Inflammatory macrophage treated with lipopolysaccharide for 1 hour (primary cell): ENCODE data around the gene NELFA.
A peak's percentile ranks its signal among the peaks of the same experiment; 100 is the strongest.
"Not testable (repeated sequence)": the region's sequence is repeated elsewhere in the genome, so short reads cannot be mapped to it uniquely, and the experiment has no call there.

Source experiments
- DNase-seq, 2 donors: peaks; one replicate each; pipeline ENCODE4 v3.0.0-alpha.2; 2020 to 2022

NELFA gene

DNA sequence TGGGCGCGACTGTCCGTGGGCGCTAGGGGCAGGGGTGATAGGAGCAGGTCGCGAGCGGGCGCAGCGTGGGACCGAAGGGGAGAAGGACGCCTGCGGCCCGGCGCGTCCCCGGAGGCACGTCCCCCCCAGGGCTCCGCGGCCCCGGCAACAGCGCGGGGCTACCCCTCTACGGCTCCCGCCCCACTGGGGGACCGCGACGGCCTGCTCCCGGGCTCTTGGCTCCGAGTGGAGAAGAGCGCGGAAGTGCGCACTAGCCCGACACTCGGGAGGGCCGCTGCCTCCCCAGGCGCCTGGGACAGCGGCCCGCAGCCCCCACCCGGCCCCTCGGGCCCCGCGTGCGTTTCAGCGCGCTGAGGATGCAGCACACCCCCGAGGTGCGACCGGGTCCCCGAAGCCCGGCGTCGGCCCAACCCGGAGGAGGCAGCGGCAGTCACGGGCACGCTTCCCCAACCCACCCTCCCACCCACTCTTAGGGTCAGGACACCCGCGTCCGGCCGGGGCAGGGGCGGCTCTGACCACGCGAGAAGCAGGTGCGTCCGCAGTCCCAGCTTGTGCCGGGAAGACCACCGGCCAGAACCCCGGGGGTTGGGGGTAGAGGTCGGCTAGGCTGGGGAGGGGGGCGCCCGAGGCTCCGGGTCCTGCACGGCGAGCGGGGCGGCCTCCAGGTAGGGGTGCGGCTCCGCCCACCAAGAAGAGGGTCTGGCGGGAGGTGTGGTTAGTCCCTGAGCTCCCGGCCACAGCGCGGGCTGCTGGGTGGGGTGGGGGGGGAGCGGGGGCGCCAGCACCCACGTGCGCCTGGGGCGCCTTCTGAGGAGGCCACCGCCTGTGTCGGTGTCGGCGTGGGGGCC lies 31.8 kb upstream of the NELFA start:
- no peak for DNase-seq

DNA sequence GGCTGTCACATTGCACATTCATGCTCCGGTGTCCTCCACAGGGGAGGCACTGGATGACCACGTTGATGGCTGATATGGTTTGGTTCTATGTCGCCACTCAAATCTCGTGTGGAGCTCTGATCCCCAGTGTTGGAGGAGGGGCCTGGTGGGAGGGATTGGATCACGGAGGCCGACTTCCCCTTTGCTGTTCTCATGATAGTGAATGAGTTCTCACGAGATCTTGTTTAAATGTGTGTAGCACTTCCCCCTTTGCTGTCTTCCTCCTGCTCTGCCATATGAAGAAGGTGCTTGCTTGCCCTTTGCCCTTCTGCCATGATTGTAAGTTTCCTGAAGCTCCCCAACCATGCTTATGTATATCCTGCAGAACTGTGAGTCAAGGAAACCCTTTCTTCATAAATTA lies 28.1 kb upstream of the NELFA start:
- peak in 1 of 2 donors; percentile 38 for DNase-seq

DNA sequence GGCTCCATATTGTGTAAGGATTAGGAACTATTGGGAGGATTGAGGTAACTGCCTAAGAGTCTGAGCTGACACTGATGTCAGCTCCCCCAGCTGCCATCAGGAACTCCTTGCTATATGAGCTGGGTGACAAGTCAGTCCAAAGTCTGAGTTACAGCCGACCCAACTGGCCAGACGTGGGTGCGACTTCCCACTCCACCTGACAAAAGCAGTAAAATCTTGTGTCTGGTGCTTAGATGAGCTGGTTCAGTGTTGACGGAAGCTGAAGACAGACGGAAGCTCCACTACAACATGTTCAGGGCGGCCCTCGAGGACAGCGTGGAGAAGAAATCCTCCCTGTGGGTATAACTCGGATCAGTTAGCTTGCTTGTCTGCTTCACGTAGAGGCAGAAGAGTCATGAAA lies 27.6 kb upstream of the NELFA start:
- DNase-seq = no peak

DNA sequence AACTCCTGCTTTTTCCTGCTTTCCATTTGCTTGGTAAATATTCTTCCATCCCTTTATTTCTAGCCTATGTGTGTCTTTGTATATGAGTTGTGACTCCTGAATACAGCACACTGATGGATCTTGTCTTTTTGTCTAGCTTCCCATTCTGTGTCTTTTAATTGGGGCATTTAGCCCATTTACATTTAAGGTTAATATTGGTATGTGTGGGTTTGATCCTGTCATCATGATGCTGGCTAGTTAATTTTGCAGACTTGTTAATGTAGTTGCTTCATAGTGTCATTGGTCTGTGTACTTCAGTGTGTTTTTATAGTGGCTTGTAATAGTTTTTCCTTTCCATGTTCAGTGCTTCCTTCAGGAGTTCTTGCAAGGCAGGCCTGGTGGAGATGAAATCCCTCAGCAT lies 22.4 kb upstream of the NELFA start:
- DNase-seq = not testable (repeated sequence)

DNA sequence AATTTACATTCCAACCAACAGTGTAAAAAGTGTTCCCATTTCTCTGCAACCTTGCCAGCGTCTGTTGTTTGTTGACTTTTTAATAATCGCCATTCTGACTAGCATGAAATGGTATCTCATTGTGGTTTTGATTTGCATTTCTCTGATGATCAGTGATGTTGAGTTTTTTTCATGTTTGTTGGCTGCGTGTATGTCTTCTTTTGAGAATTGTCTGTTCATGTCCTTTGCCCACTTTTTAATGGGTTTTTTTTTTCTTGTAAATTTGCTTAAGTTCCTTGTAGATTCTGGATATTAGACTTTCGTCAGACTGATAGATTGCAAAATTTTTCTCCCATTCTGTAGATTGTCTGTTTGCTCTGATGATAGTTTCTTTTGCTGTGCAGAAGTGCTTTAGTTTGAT lies 18.3 kb upstream of the NELFA start:
- not testable (repeated sequence) for DNase-seq

DNA sequence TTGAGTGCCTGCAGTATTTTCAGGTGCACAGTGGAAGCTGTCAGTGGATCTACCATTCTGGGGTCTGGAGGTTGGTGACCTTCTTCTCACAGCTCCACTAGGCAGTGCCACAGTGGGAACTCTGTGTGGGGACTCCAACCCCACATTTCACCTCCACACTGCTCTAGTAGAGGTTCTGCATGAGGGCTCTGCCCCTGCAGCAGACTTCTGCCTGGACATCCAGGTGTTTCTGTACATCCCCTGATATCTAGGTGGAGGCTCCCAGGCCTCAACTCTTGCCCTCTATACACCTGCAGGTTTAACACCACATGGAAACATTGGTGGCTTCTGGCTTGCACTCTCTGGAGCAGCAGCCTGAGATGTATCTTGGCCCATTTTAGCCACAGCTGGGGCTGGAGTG lies 17.0 kb upstream of the NELFA start:
- DNase-seq = no peak

DNA sequence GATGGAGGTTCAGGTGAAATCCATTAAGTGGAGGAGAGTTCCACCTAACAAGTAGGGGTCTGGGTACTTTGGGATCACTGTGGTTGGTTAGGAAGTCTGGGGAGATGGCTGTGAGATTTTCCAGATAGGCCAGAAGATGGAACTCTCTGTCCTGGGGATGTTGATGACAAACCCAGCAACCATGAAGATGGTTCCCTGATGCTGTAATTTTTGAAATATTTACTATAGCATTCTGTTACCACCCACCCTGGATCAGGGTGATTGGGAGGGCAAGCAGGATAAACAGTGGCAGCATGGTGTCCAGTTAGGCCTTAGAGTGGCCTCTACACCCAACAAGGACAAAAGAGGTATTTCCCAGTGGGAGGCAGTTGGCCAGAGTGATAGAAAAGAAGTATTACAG lies 15.9 kb upstream of the NELFA start:
- no peak for DNase-seq

DNA sequence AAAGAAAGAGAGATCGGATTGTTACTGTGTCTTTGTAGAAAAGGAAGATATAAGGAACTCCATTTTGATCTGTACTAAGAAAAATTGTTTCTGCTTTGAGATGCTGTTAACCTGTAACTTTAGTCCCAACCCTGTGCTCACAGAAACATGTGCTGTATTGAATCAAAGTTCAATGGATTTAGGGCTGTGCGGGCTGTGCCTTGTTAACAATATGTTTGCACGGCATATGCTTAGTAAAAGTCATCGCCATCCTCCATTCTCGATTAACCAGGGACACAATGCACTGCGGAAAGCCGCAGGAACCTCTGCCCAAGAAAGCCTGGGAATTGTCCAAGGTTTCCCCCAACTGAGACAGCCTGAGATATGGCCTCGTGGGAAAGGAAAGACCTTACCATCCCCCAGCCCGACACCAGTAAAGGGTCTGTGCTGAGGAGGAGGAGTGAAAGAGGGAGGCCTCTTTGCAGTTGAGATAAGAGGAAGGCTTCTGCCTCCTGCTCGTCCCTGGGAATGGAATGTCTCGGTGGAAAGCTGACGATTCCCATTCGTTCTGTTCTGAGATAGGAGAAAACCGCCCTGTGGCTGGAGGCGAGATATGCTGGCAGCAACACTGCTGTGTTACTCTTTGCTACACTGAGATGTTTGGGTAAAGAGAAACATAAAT lies 12.7 kb upstream of the NELFA start:
- not testable (repeated sequence) for DNase-seq

DNA sequence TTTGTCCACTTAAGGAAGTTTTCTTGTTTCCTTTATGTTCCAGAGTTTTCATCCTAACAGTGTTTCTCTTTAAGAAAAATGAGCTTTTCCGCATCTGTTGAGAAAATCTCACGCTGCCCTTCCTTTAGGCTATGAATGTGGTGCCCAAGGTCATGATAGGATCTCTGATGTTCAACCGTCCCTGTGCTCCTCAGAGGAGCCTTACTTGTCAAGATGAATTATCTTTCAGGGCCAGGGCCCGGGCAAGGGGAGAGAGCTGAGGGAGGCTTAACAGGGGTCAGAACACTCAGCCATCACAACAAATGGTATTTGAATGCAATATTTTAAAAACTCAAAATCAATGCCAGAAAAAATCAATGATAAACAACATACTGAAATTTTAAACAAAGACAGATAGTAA lies 6.2 kb upstream of the NELFA start:
- no peak for DNase-seq

DNA sequence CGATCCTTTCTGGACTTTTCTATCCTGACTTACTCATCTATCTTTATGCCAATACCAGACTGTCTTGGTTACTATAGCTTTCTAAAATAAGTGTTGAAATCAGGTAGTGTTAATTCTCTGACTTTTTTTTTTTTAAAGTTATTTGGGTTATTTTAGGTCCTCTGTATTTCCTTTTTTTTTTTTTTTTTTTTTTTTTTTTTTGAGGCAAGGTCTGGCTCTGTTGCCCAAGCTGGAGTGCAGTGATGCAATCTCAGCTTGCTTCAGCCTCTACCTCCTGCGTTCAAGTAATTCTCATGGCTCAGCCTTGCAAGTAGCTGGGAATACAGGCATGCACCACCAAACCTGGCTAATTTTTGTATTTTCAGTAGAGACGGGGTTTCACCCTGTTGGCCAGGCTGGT lies 2.8 kb upstream of the NELFA start:
- DNase-seq = peak; percentile 57 to 59

DNA sequence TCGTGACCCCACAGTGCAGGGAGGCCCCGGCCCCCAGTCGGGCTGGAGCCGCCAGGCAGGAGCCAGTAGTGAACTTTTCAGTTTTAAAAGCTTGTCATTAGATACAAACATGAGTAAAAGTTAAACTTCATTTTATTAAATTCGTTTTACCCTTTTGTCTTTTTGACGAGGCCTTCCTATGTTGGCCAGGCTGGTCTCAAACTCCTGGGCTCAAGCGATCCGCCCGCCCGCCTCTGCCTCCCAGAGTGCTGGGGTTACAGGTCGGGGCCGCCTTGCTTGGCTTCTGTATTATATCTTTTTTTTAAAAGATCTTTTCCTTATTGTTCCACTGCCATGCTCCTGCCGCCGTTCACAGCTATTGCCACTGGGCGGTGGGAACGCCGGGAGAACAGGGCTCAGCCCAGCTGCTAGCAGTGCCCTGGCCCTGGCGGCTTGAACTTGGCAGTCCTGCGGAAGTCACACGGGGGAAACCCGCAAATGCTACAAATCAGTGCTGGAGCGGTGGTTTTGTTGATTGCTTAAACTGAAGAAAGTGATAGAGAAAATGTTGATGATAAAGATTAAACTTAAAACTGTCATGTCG lies 968 bp upstream of the NELFA start:
- DNase-seq = peak; percentile 82 to 87

DNA sequence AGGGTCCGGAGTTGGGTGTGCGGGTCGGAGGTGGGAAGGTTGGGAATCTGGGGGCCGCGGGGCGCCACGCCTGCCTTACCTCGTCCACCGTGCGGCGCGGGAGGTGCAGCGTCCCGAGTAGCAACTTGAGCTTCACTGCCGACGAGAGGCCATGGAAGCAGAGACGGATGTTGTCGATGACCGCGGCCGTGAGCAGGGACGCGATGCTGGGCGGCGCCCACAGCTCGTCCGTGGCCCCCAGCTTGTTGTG lies 178 bp downstream of the NELFA start:
- no peak for DNase-seq

DNA sequence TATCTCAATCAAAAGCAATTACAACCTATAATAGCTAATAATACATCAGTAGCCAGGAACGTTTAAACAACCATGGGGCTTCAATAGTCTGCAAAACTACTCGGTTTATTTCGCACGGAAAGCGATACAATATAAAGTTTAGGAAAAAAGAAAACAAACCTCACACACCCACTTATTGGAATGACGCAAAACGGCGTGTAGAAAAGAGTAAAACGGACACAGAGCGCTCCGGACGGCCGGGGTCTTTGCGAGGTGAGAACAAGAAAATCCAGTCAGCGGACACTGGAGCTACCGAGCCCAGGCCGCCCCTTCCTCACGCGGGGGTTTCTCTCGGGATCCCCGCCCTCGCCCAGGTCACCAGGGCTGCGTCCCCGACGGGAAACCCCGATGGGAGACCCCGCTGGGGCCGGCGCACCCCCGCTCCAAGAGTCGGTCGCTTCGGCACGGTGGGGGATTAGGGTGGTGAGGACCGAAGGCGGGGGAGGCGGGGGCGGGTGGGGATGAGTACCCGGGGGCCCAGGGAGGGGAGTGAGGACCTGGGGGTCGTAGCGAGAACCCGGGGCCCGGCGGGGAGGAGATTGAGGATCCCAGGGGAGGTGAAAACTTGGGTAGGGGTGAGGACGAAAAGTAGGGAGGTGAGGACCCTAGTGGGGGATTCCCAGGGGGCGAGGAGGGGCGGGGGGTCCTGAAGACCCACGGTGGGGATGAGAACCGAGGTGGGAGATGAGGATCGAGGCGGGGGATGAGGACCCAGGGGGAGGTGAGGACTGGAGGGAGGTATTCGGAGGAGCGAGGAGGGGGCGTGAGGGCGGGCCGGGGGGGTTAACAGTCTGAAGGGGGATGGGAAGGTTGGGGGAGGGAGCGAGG lies 737 bp downstream of the NELFA start:
- no peak for DNase-seq

DNA sequence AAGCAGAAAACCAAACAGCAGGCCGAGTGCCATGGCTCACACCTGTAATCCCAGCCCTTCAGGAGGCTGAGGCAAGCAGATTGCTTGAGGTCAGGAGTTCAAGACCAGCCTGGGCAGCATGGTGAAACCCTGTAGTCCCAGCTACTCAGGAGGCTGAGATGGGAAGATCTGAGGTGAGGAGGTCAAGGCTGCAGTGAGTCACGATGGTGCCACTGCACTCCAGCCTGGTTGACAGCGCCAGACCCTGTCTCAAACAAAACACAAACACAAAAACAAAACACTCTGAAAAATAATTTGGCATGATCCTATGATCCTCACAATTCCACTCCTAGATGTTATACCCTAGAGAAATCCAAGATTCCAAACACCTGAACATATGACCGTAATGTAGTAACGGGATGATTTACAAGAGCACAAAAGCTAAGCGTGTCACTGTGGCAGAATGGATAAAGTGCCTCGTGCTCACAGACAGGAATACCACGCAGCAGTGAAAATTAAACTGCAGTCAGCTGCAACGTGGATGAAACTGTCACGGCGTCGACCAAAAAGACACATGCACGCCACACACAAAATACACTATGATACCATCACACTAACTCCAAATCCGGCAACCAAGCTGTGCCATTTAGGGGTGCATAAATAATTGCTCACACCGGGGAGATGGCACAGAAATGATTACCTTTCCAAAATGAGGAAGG lies 1.7 kb downstream of the NELFA start:
- no peak for DNase-seq

DNA sequence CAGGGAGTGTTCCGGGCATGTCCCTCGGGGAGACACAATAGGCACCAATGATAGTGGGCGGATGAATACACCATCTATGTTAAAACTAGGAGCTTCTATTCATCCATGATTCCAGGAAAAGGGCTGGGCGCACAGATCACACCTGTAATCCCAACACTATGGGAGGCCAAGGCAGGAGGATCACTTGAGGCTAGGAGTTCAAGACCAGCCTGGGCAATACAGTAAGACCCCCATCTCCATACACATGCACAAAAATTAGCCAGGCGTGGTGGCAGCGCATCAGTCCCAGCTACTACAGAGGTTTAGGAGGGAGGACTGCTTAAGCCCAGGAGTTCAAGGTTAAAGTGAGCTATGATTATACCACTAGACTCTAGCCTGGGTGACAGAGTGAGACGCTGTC lies 2.4 kb downstream of the NELFA start:
- no peak for DNase-seq

DNA sequence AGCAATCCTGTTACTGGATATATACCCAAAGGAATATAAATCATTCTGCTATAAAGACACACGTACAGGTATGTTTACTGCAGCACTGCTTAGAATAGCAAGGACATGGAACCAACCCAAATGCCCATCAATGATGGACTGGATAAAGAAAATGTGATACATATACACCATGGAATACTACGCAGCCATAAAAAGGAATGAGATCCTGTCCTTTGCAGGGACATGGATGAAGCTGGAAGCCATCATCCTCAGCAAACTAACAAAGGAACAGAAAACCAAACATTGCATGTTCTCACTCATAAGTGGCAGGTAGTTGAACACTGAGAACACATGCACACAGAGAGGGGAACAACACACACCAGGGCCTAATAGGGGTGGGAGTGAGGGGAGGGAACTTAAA lies 5.4 kb downstream of the NELFA start:
- DNase-seq = not testable (repeated sequence)

DNA sequence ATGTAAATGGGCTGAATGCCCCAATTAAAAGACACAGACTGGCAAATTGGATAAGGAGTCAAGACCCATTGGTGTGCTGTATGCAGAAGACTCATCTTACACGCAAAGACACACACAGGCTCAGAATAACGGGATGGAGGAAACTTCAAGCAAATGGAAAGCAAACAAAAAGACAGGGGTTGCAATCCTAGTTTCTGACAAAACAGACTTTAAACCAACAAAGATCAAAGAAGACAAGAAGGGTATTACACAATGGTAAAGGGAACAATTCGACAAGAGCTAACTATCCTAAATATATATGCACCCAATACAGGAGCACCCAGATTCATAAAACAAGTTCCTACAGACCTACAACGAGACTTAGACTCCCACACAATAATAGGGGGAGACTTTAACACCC lies 9.5 kb downstream of the NELFA start:
- DNase-seq = not testable (repeated sequence)

DNA sequence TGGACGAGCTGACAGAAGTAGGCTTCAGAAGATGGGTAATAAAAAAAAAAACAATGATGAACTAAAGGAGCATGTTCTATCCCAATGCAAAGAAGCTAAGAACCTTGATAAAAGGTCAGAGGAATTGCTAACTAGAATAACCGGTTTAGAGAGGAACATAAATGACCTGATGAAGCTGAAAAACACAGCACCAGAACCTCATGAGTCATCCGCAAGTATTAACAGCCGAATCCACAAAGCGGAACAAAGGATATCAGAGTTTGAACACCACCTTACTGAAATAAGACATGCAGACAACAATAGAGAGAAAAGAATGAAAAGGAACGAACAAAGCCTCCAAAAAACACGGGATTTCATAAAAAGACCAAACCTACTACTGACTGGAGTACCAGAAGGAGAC lies 10.5 kb downstream of the NELFA start:
- no peak for DNase-seq

DNA sequence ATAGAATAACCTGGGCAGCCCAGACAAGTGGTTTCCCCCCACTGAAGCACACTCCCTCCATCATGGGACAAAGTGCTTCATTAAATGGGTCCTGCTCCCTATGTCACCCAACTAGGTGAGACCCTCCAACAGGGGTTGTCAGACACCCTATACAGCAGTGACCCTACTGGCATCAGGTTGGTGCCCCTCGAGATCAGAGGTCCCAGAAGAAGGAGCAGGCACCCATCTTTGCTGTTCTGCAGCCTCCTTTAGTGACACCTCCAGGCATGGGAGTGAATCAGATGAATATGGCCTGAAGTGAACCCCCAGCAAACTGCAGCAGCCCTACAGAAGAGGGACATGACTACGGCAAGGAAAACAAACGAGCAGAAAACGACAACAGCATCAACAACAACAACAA lies 11.1 kb downstream of the NELFA start:
- DNase-seq = no peak

DNA sequence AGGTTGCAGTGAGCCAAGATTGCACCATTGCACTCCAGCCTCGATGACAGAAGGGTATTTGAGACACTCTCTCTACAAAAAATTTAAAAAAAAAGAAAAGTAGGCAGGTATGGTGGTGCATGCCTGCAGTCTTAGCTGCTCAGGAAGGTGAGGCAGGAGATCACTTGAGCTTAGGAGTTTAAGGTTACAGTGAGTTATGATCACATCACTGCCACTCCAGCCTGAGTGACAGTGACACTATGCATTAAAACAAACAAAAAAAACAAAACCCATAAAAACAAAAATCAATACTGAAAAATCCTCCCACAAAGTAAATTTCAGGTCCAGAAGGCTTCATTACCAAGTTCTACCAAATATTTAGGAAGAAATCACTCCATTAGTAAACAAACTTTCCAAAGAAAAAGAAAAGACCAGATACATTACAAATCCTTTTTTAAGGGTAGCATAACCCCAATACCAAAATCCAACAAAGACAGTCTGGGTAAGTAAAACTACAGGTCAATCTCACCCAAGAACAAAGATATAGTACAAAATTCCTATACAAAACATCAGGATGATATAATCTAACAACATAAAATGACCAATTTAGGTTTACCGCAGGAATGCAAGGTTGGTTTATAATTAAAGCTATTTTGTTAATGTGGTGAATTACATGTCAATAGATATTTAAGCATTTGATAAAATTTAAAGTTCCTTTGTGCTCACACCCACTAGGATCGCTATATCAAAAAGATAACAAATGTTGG lies 11.7 kb downstream of the NELFA start:
- DNase-seq = no peak

DNA sequence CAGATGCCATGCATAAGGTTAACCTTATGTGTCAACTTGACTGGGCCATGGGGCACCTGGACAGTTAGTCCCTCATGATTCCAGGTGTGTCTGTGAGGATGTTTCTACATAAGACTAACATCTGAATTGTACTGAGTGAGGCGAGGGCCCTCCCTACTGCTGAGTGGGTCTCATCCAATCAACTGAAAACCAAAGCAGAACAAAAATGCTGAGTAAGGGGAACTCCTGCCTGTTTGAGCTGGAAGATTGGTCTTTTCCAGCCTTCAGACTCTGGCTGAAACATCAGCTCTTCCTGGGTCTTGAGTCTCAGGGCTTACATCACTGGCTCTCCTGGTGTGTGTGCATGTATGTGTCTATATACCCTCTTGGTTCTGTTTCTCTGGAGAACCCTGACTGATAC lies 13.8 kb downstream of the NELFA start:
- no peak for DNase-seq
